ENCODE data around the gene GABBR2.

Gene GABBR2

GRCh38 chr9:98708933-98709911, at the start of gene GABBR2:
Gene GABBR2, minus strand, starts transcription at chr9:98708935. Its CDS starts 198 bp downstream, at chr9:98708737.
- DNase-seq (ENCODE audit: extremely low read depth in 1 of 2, low read depth in 1 of 2): no peak

GRCh38 chr9:98755006-98755618, 46.4 kb upstream of the GABBR2 start:
- DNase-seq (ENCODE audit: extremely low read depth in 1 of 2, low read depth in 1 of 2): no peak

GRCh38 chr9:98751210-98751609, 42.5 kb upstream of the GABBR2 start:
- DNase-seq (ENCODE audit: extremely low read depth in 1 of 2, low read depth in 1 of 2): no peak

- no peak for DNase-seq (ENCODE audit: extremely low read depth in 1 of 2, low read depth in 1 of 2)
Observed at GRCh38 chr9:98750364-98751060, 41.8 kb upstream of the GABBR2 start.

GRCh38 chr9:98747476-98747875, 38.7 kb upstream of the GABBR2 start:
- DNase-seq (ENCODE audit: extremely low read depth in 1 of 2, low read depth in 1 of 2): no peak

- no peak for DNase-seq (ENCODE audit: extremely low read depth in 1 of 2, low read depth in 1 of 2)
Observed at GRCh38 chr9:98745470-98745869, 36.7 kb upstream of the GABBR2 start.

GRCh38 chr9:98743818-98744611, 35.3 kb upstream of the GABBR2 start:
- DNase-seq (ENCODE audit: extremely low read depth in 1 of 2, low read depth in 1 of 2): no peak

GRCh38 chr9:98743329-98743728, 34.6 kb upstream of the GABBR2 start:
- no peak for DNase-seq (ENCODE audit: extremely low read depth in 1 of 2, low read depth in 1 of 2)

- DNase-seq (ENCODE audit: extremely low read depth in 1 of 2, low read depth in 1 of 2): no peak
Observed at GRCh38 chr9:98742325-98743280, 33.9 kb upstream of the GABBR2 start.

- no peak for DNase-seq (ENCODE audit: extremely low read depth in 1 of 2, low read depth in 1 of 2)
Observed at GRCh38 chr9:98740226-98740881, 31.6 kb upstream of the GABBR2 start.

GRCh38 chr9:98738741-98739140, 30.0 kb upstream of the GABBR2 start:
- DNase-seq (ENCODE audit: extremely low read depth in 1 of 2, low read depth in 1 of 2): no peak

- DNase-seq (ENCODE audit: extremely low read depth in 1 of 2, low read depth in 1 of 2): no peak
Observed at GRCh38 chr9:98736226-98736625, 27.5 kb upstream of the GABBR2 start.

GRCh38 chr9:98732801-98733200, 24.1 kb upstream of the GABBR2 start:
- DNase-seq (ENCODE audit: extremely low read depth in 1 of 2, low read depth in 1 of 2): no peak

- DNase-seq (ENCODE audit: extremely low read depth in 1 of 2, low read depth in 1 of 2): no peak
Observed at GRCh38 chr9:98732091-98732490, 23.4 kb upstream of the GABBR2 start.

GRCh38 chr9:98730871-98731270, 22.1 kb upstream of the GABBR2 start:
- DNase-seq (ENCODE audit: extremely low read depth in 1 of 2, low read depth in 1 of 2): no peak

GRCh38 chr9:98728500-98728899, 19.8 kb upstream of the GABBR2 start:
- DNase-seq (ENCODE audit: extremely low read depth in 1 of 2, low read depth in 1 of 2): no peak

GRCh38 chr9:98727428-98727827, 18.7 kb upstream of the GABBR2 start:
- no peak for DNase-seq (ENCODE audit: extremely low read depth in 1 of 2, low read depth in 1 of 2)

GRCh38 chr9:98726735-98727134, 18.0 kb upstream of the GABBR2 start:
- no peak for DNase-seq (ENCODE audit: extremely low read depth in 1 of 2, low read depth in 1 of 2)
